ENCODE data around the gene SPACDR.
A peak's percentile ranks its signal among the peaks of the same experiment; 100 is the strongest.

Gene SPACDR

GRCh38 chr7:100407285-100408180 lies 56.5 kb downstream of the SPACDR start:
- DNase-seq: peak; percentile 39 to 48

GRCh38 chr7:100406767-100407166 lies 57.3 kb downstream of the SPACDR start:
- no peak for DNase-seq

All from activated CD4-positive, alpha-beta T cell treated with anti-CD3 and anti-CD28 coated beads for 4 hours (primary cell).